Upper lobe of left lung (tissue), 6 donors: ENCODE data around the gene MRGPRG. TPM values are rescaled to one million over a fixed set of nuclear protein-coding genes. Genes with fewer than 3 reads are reported as not detected.
A peak's percentile ranks its signal among the peaks of the same experiment; 100 is the strongest.
"Not testable (repeated sequence)": the region's sequence is repeated elsewhere in the genome, so short reads cannot be mapped to it uniquely, and the experiment has no call there.

Source experiments
- ATAC-seq, 2 donors: fragments of 200-7000 bp; cut with Tn5 transposase; one replicate each; pipeline ENCODE4 v1.9.1; 2022; ENCODE audit warnings: mild to moderate bottlenecking in 2 of 2, moderate library complexity in 2 of 2; ENCODE audit not compliant: low FRiP score in 2 of 2
- DNase-seq, 2 donors: peaks; one replicate each; pipeline ENCODE4 v3.0.0-alpha.2; 2019 to 2020
- H3K27ac ChIP-seq, 4 donors: fragments of 200-600 bp; sonication (generic); one replicate each; pipeline ENCODE4 v1.5.1; 2016 to 2019
- H3K27me3 ChIP-seq, 4 donors: fragments of 200-600 bp; sonication (generic); one replicate each; pipeline ENCODE4 v1.5.1; 2017 to 2019
- H3K36me3 ChIP-seq, 4 donors: fragments of 200-600 bp; sonication (generic); one replicate each; pipeline ENCODE4 v1.5.1; 2016 to 2019
- H3K4me1 ChIP-seq, 4 donors: fragments of 200-600 bp; sonication (generic); one replicate each; pipeline ENCODE4 v1.5.1; 2018 to 2019
- H3K4me3 ChIP-seq, 4 donors: fragments of 200-600 bp; sonication (generic); one replicate each; pipeline ENCODE4 v1.5.1; 2017 to 2019; ENCODE audit warnings: mild to moderate bottlenecking in 2 of 4, moderate library complexity in 1 of 4
- H3K9me3 ChIP-seq, 4 donors: fragments of 200-600 bp; sonication (generic); one replicate each; pipeline ENCODE4 v1.5.1; 2018 to 2019
- EP300 ChIP-seq, 4 donors: sonication (generic); formaldehyde crosslinking; IDR thresholded peaks; one replicate each; pipeline ENCODE4 v1.5.1; 2017; ENCODE audit warnings: antibody characterized with exemption in 4 of 4, control low read depth in 2 of 4
- POLR2A ChIP-seq, 4 donors: fragments of 450-650 bp; IDR thresholded peaks; one replicate each; pipeline ENCODE4 v1.5.1; 2016 to 2017; ENCODE audit warnings: antibody characterized with exemption in 4 of 4, mild to moderate bottlenecking in 2 of 4
- POLR2AphosphoS5 ChIP-seq, 2 donors: sonication (generic); formaldehyde crosslinking; IDR thresholded peaks; one replicate each; pipeline ENCODE4 v1.5.1; 2017; ENCODE audit warnings: antibody characterized with exemption in 2 of 2
- WGBS, 2 donors: methylation state at CpG; one replicate each; pipeline ENCODE4 v1.1.5; 2017 to 2018; 5-methylcytosine and 5-hydroxymethylcytosine counted together
- total RNA-seq, 6 donors: library from RNA; depleted of rRNA in 4 of 6; stranded (reverse); fragments of >200 nt in 4 of 6; gene quantifications; one replicate each; pipeline versions ENCODE4 v1.1.0 to v1.2.1, GENCODE V29; 2016 to 2021
- TF ChIP-seq, protein P1 (sequence below), 6 experiments: fragments of 450-650 bp in 4 of 6; fragments of 200-600 bp in 2 of 6; sonication (generic) in 2 of 6; IDR thresholded peaks; one replicate each; pipeline ENCODE4 v1.5.1; 2016 to 2019; ENCODE audit warnings: antibody characterized with exemption in 6 of 6
- donor health status: DM: no; HTN: no; CAD: no; lungs with moderate emphysema.
- donor health status: DM: no; HTN: yes; CAD: no; lungs with severe emphysema.

MRGPRG gene
- total RNA-seq, 6 donors from 2014 or later, result not detected

DNA sequence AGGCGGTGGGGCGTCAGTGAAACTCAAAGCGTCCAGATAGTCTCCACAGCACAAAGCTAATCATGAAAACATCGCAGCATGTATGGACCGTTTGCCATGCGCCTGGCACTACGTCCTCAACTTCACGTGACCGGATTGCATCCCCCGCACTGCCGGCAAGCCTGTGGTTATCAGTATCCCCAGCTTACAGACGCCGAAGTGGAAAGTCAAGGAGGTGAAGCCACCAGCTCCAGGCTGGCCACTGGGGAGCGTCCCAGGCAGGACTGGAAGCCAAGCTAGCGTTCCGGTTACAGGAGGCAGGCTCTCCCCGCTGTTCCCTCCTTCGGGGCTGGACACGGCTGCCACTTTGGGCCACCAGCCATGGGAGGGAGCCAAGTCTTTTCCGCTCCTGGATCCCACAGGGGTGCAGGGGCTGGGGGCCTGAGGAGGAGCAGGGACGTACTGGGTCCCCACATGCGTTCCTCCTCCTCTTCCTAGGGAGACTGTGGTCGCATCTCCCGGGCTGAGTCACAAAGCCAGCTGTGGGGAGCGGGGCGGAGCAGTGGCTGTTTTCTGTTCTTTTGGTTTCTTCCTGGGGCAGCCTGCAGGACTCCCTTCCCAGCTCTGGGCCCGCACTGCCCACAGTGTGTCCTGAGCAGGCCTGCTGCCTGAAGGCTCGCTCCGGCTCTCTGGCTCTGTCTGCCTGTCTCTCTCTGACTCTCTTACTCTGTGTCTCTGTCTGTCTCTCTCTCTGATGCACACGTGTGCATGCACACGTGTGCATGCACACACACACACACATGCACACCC, 49.2 kb downstream of the MRGPRG start:
- H3K4me3 ChIP-seq, result peak overlapping the region in 3 of 4 donors; percentile 19 to 43 (median 42)
- 10 to 15% methylated on average over 14 to 26 of the region's 31 CpGs for WGBS, 2 donors
- TF ChIP-seq POLR2AphosphoS5 (IDR thresholded peaks at IDR 0.05), result no peak
- TF ChIP-seq, protein P1, sequence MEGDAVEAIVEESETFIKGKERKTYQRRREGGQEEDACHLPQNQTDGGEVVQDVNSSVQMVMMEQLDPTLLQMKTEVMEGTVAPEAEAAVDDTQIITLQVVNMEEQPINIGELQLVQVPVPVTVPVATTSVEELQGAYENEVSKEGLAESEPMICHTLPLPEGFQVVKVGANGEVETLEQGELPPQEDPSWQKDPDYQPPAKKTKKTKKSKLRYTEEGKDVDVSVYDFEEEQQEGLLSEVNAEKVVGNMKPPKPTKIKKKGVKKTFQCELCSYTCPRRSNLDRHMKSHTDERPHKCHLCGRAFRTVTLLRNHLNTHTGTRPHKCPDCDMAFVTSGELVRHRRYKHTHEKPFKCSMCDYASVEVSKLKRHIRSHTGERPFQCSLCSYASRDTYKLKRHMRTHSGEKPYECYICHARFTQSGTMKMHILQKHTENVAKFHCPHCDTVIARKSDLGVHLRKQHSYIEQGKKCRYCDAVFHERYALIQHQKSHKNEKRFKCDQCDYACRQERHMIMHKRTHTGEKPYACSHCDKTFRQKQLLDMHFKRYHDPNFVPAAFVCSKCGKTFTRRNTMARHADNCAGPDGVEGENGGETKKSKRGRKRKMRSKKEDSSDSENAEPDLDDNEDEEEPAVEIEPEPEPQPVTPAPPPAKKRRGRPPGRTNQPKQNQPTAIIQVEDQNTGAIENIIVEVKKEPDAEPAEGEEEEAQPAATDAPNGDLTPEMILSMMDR (IDR thresholded peaks at IDR 0.05), result no peak
- no peak for TF ChIP-seq EP300 (IDR thresholded peaks at IDR 0.05)
- TF ChIP-seq POLR2A (IDR thresholded peaks at IDR 0.05), result no peak
- DNase-seq (peak; percentile 46 to 78), ATAC-seq (peak; percentile 57 to 67)
- no peaks in the 10 kb centered on the region for H3K9me3 ChIP-seq
- peak overlapping the region in 2 of 4 donors; percentile 51 to 58 for H3K27ac ChIP-seq
- H3K4me1 ChIP-seq, result peaks cover 18 to 29% (median 21%) of the 10 kb centered on the region in 4 donors
- H3K36me3 ChIP-seq, result no peaks in the 10 kb centered on the region
- H3K27me3 ChIP-seq, result peaks cover 0 to 2% (median 0%) of the 10 kb centered on the region in 4 donors

DNA sequence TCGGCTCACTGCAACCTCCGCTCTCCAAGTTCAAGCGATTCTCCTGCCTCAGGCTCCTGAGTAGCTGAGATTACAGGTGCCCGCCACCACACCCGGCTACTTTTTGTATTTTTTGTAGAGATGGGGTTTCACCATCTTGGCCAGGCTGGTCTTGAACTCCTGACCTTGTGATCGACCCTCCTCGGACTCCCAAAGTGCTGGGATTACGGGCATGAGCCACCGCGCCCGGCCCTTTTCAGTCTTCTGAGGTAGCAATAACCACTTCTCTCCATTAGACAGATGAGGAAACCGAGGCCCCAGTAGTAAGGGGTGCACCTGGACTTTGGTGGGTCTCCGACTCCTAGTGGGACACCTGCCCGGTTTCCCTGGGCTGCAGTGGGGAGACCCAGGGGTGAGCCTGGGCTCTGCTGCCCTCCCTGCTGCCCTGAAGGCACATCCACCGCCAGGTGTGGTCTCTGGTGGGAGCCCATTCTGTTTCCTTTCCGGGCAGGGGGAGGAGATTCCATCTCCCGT, 49.8 kb downstream of the MRGPRG start:
- Histone ChIP-seq H3K4me1 (peaks cover 22 to 36% (median 26%) of the 10 kb centered on the region in 4 donors), H3K4me3 (peak overlapping the region in 2 of 4 donors; percentile 42 to 43)
- H3K36me3 ChIP-seq, H3K27me3 ChIP-seq, H3K27ac ChIP-seq, ATAC-seq, H3K9me3 ChIP-seq: not testable (repeated sequence)
- DNase-seq, result peak in 1 of 2 donors; percentile 37
- 73 to 76% methylated on average over 17 of the region's 17 CpGs for whole genome bisulfite sequencing, 2 donors

Other genes with a start within 250 kb of the MRGPRG start
- 100 to 1,000 TPM in 3 of 6 donors, 10 to 100 TPM in 3; 81.1 to 194 (median 103) TPM for gene NAP1L4, start 226.5 kb downstream of the MRGPRG start, total RNA-seq
- 10 to 100 TPM; 28.9 to 54.1 (median 43.0) TPM for gene CARS1, start 161.4 kb downstream of the MRGPRG start, total RNA-seq
- 10 to 100 TPM; 23.4 to 66.9 (median 48.3) TPM for gene OSBPL5, start 53.5 kb downstream of the MRGPRG start, total RNA-seq
- gene MRGPRE, start 13.6 kb upstream of the MRGPRG start, total RNA-seq, result under 1 TPM in 1 of 6 donors, not detected in 5; 0.26 TPM
- 10 to 100 TPM; 15.7 to 24.1 (median 18.7) TPM for gene ZNF195, start 160.3 kb upstream of the MRGPRG start, total RNA-seq